ENCODE measurements around the gene OSBPL3.

Gene OSBPL3

GRCh38 chr7:24923172-24923865 is 56.7 kb downstream of the OSBPL3 start:
- no peak overlapping the region for H3K4me3 ChIP-seq (ENCODE audit: low read depth, low read length)
- no peak for TF ChIP-seq CTCF (conservative IDR thresholded peaks at IDR 0.05; ENCODE audit: low read depth, low read length)
- DNase-seq (ENCODE audit: low read depth), result no peak

GRCh38 chr7:24922099-24922773 is 57.7 kb downstream of the OSBPL3 start:
- TF ChIP-seq CTCF (conservative IDR thresholded peaks at IDR 0.05; ENCODE audit: low read depth, low read length), result no peak
- no peak overlapping the region for H3K4me3 ChIP-seq (ENCODE audit: low read depth, low read length)
- DNase-seq (ENCODE audit: low read depth), result no peak

- no peak for DNase-seq (ENCODE audit: low read depth)
- no peak for TF ChIP-seq CTCF (conservative IDR thresholded peaks at IDR 0.05; ENCODE audit: low read depth, low read length)
These were observed 58.7 kb downstream of the OSBPL3 start for GRCh38 chr7:24921362-24921679.

GRCh38 chr7:24920451-24921361 is 59.3 kb downstream of the OSBPL3 start:
- H3K4me3 ChIP-seq (ENCODE audit: low read depth, low read length), result no peak overlapping the region
- no peak for TF ChIP-seq CTCF (conservative IDR thresholded peaks at IDR 0.05; ENCODE audit: low read depth, low read length)
- no peak for DNase-seq (ENCODE audit: low read depth)

More at GRCh38 chr7:24921362-24921679, 58.7 kb downstream of the OSBPL3 start:
- no peak overlapping the region for H3K4me3 ChIP-seq (ENCODE audit: low read depth, low read length)

GRCh38 chr7:24917510-24918239 is 62.3 kb downstream of the OSBPL3 start:
- peak; percentile 88 for DNase-seq (ENCODE audit: low read depth)
- TF ChIP-seq CTCF (conservative IDR thresholded peaks at IDR 0.05; ENCODE audit: low read depth, low read length), result no peak
- no peak overlapping the region for H3K4me3 ChIP-seq (ENCODE audit: low read depth, low read length)

GRCh38 chr7:24916463-24917040 is 63.4 kb downstream of the OSBPL3 start:
- TF ChIP-seq CTCF (conservative IDR thresholded peaks at IDR 0.05; ENCODE audit: low read depth, low read length), result no peak
- H3K4me3 ChIP-seq (ENCODE audit: low read depth, low read length), result no peak overlapping the region
- DNase-seq (ENCODE audit: low read depth), result no peak

Data from choroid plexus epithelial cell (primary cell).